Thyroid gland (tissue), 4 donors: Measurements from ENCODE around the gene POLR2I.

ENCODE experiments used
- POLR2A ChIP-seq, 2 donors: fragments of 450-650 bp; IDR thresholded peaks; one replicate each; pipeline ENCODE4 v1.6.1; 2017; ENCODE audit warnings: antibody characterized with exemption in 2 of 2, mild to moderate bottlenecking in 2 of 2, moderate library complexity in 1 of 2
- TF ChIP-seq, protein P1 (sequence below), 6 experiments: fragments of 200-600 bp in 3 of 6; fragments of 450-650 bp in 3 of 6; sonication (generic) in 3 of 6; IDR thresholded peaks; one replicate each; pipeline ENCODE4 v1.5.1; 2016 to 2019; ENCODE audit warnings: antibody characterized with exemption in 6 of 6, mild to moderate bottlenecking in 2 of 6, inconsistent platforms in 1 of 6, moderate library complexity in 1 of 6

GRCh38 chr19:36090910-36091695, 23.6 kb downstream of the POLR2I start:
- TF ChIP-seq, protein P1, sequence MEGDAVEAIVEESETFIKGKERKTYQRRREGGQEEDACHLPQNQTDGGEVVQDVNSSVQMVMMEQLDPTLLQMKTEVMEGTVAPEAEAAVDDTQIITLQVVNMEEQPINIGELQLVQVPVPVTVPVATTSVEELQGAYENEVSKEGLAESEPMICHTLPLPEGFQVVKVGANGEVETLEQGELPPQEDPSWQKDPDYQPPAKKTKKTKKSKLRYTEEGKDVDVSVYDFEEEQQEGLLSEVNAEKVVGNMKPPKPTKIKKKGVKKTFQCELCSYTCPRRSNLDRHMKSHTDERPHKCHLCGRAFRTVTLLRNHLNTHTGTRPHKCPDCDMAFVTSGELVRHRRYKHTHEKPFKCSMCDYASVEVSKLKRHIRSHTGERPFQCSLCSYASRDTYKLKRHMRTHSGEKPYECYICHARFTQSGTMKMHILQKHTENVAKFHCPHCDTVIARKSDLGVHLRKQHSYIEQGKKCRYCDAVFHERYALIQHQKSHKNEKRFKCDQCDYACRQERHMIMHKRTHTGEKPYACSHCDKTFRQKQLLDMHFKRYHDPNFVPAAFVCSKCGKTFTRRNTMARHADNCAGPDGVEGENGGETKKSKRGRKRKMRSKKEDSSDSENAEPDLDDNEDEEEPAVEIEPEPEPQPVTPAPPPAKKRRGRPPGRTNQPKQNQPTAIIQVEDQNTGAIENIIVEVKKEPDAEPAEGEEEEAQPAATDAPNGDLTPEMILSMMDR (IDR thresholded peaks at IDR 0.05): no peak
- TF ChIP-seq POLR2A (IDR thresholded peaks at IDR 0.05): no peak
